SJCRH30 (cell line): ENCODE measurements around the gene SCLT1. TPM values are rescaled to one million over a fixed set of nuclear protein-coding genes. Genes with fewer than 3 reads are reported as not detected.

ENCODE experiments used
- DNase-seq, 2 experiments: peaks; one replicate each; pipeline ENCODE4 v3.0.0-alpha.2; 2015 to 2020
- H3K27ac ChIP-seq: fragments of 250-450 bp; sonication (Bioruptor Pico); 2 replicates; pipeline ENCODE4 v1.5.1; 2020; ENCODE audit warnings: mild to moderate bottlenecking, moderate library complexity
- H3K27me3 ChIP-seq: fragments of 250-450 bp; sonication (Bioruptor Pico); 2 replicates; pipeline ENCODE4 v1.5.1; 2020; ENCODE audit warnings: mild to moderate bottlenecking, moderate library complexity
- H3K36me3 ChIP-seq: fragments of 250-450 bp; sonication (Bioruptor Pico); 2 replicates; pipeline ENCODE4 v1.5.1; 2020; ENCODE audit warnings: mild to moderate bottlenecking, moderate library complexity
- H3K4me1 ChIP-seq: fragments of 250-450 bp; sonication (Bioruptor Pico); 2 replicates; pipeline ENCODE4 v1.5.1; 2020; ENCODE audit warnings: mild to moderate bottlenecking, moderate library complexity
- H3K4me3 ChIP-seq: fragments of 250-450 bp; sonication (Bioruptor Pico); 2 replicates; pipeline ENCODE4 v1.5.1; 2020; ENCODE audit warnings: mild to moderate bottlenecking, moderate library complexity
- H3K9me3 ChIP-seq: fragments of 250-450 bp; sonication (Bioruptor Pico); replicated peaks from 2 replicates; pipeline ENCODE4 v1.5.1; 2020; ENCODE audit warnings: mild to moderate bottlenecking, moderate library complexity
- total RNA-seq: library from RNA; depleted of rRNA; stranded (reverse); fragments of >200 nt; shearing (Covaris generic); gene quantifications from 2 replicates; pipeline ENCODE4 v1.2.3, GENCODE V29; 2014; rRNA removed

The SCLT1 gene
- total RNA-seq, 1 experiment from 2014 or later, result 23.2 TPM

DNA sequence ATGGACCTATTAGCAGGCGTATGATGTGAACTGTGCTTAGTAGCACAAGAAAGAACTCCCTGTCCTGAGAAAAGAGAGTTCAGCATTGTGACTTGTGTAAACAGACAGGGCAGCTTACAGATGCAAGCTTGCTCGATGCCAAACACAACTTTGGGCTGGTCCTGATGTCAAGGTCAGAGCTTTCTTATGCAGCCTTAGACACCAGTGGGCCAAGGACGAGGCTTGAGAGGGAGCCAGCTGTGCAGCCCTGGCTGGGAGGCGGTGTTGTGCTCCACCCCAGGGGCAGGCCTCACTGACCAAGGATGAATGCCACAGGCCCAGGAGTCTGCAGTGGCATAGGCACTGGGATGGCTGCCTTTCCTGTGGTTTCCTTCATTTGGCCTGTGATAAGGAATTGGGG lies 248.4 kb downstream of the SCLT1 start:
- H3K36me3 ChIP-seq, result peaks cover 25% of the 10 kb centered on the region
- H3K4me3 ChIP-seq, result no peak overlapping the region
- no peaks in the 10 kb centered on the region for H3K9me3 ChIP-seq
- no peak overlapping the region for H3K27ac ChIP-seq
- no peaks in the 10 kb centered on the region for H3K4me1 ChIP-seq
- DNase-seq, result no peak
- no peaks in the 10 kb centered on the region for H3K27me3 ChIP-seq

DNA sequence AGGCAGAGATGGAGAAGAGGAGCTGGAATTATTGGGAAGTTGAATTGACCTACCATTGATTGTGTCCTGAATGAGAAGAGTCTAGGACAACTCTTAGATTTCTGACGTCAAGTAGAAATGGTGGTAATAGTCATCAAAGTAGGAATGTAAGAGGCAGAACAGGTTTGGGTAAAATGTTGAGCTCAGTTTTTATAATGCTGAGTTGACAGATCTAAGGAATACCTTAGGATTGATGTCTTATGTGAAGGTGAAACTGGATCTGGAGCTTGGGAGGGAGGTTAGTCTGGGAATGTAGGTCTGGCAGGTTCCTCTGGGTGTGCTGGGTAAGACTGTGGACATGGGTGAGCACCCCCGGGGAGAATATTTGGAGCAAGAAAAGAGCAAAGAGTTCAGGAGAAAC lies 251.9 kb downstream of the SCLT1 start:
- DNase-seq, result no peak
- no peaks in the 10 kb centered on the region for H3K9me3 ChIP-seq
- H3K27me3 ChIP-seq, result no peaks in the 10 kb centered on the region
- H3K4me1 ChIP-seq, result no peaks in the 10 kb centered on the region
- peaks cover 11% of the 10 kb centered on the region for H3K36me3 ChIP-seq
- H3K27ac ChIP-seq, result no peak overlapping the region
- no peak overlapping the region for H3K4me3 ChIP-seq

DNA sequence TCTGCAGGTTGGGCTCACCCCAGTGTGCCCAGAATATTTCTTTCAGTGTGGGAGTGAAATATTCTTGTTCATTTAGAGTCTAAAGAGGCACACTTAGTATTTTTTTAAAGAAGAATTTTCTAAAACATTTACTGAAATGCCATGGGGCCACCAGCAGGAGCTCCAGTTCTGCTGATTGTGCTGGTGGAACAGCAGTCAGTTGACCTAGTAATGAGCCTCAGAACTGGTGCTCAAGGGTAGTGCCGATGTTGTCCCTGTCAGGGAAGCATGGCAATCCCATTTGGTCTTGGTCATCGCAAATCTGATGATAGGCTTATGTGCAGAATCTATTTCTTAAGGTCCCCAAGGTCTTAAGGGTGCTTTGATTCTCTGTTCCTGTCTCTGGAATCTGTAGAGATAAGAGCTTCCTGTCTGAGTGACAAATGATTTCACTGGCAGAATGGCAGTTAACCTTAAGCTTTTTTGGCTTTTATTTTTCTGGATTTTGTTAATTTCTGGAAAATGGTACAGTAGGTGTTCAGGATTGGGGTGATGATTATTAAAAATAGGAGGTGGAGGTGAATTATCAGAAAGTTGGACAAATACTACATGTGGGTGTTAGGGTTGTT lies 252.5 kb downstream of the SCLT1 start:
- Histone ChIP-seq H3K36me3 (peaks cover 8% of the 10 kb centered on the region; the same call in 1 of the 2 replicates), H3K9me3 (no peaks in the 10 kb centered on the region), H3K27ac (no peak overlapping the region), H3K27me3 (no peaks in the 10 kb centered on the region), H3K4me3 (no peak overlapping the region), H3K4me1 (no peaks in the 10 kb centered on the region)
- no peak for DNase-seq

DNA sequence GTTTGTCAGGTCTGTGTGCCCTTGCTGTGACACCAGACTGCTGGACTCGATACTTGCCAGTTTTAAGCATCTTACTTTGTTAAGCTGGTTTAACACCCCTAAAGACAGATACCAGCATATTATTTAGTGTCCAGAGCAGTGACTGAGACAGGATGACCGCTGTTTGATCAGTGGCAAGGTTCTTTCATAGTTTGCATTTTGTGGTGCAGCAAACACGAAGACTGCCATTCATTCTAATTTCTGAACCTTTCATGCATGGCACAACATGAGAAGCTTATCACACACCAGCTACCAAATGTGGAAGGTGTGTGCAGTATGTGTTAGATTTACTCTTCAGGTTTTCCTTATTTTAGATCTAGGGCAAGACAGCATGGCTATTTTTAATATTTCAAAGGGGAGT lies 255.7 kb downstream of the SCLT1 start:
- Histone ChIP-seq H3K27ac (no peak overlapping the region), H3K4me3 (no peak overlapping the region), H3K4me1 (no peaks in the 10 kb centered on the region), H3K36me3 (peaks cover 7% of the 10 kb centered on the region; the same call in 1 of the 2 replicates), H3K9me3 (no peaks in the 10 kb centered on the region), H3K27me3 (no peaks in the 10 kb centered on the region)
- no peak for DNase-seq

DNA sequence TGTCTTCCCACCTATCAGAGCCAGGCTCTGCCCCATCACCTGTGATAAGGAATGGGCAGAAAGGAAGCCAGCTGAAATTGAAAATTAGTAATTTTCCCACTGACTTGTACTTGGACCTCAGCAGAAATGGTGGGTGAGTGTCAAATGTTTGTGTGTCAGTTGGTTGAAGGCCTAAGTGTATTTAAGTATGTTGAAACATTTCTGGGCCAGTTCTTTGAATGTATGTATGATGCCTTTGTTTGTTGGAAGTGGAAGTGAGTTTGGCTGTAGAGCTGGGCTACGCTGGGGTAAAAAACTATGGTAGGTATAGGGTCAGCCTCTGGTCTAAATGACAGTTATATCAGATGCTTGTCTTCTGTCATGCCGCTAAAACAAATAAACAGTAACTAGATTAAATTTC lies 256.1 kb downstream of the SCLT1 start:
- DNase-seq, result no peak
- H3K9me3 ChIP-seq, result no peaks in the 10 kb centered on the region
- H3K27ac ChIP-seq, result no peak overlapping the region
- H3K27me3 ChIP-seq, result no peaks in the 10 kb centered on the region
- no peaks in the 10 kb centered on the region for H3K4me1 ChIP-seq
- peaks cover 10% of the 10 kb centered on the region; the same call in 1 of the 2 replicates for H3K36me3 ChIP-seq
- no peak overlapping the region for H3K4me3 ChIP-seq

DNA sequence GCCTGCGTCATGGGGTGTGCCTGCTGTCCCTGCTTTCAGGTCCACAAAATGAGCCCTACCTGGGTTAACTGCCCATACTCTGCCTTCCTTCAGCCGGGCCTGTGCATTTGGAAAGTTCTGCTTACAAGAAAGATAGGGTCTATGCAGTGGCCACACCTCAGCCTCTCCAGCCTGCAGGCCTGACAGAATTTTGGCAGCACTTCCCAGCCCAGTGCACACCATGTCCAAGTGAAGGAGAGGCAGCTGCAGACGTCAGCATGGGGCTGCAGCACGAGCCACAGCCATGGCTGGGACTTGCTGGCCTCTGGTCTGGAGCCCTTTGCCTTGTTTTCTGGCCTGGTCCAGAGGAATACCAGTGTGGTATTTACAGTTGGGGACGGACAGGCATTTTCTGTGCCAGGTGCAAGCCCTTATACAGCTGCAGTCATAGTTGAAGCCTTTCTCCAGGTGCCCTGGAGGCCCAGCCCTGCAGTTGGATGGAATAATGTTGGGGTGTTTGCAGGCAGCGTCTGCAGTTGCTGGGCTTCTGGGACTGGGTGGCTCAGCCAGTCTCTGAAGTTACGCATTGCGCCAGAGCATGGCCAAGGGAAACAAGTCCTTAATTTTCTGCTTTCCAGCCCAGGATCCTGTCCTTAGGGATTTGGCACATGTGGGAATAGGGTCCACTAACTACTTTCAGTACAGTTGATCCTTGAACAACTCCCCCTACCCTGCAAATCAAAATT lies 257.7 kb downstream of the SCLT1 start:
- Histone ChIP-seq H3K4me1 (peaks cover 3% of the 10 kb centered on the region; the same call in 1 of the 2 replicates), H3K4me3 (no peak overlapping the region), H3K9me3 (no peaks in the 10 kb centered on the region), H3K27ac (no peak overlapping the region), H3K27me3 (no peaks in the 10 kb centered on the region), H3K36me3 (peaks cover 14% of the 10 kb centered on the region)
- DNase-seq, result peak in 1 of 2 experiments; percentile 8

Other genes starting within 250 kb of the SCLT1 start
- gene C4orf33, start 2.6 kb upstream of the SCLT1 start, total RNA-seq, result 7.2 and 9.1 TPM in 2 replicates